HepG2 (cell line): Measurements from ENCODE around the gene ZSWIM5. TPM values are rescaled to one million over a fixed set of nuclear protein-coding genes. Genes with fewer than 3 reads are reported as not detected.

ENCODE experiments used
- ATAC-seq: fragments of 200-7000 bp; cut with Tn5 transposase; 3 replicates; pipeline ENCODE4 v1.9.1; 2020; ENCODE audit warnings: mild to moderate bottlenecking, moderate library complexity
- BruUV-seq: library from RNA; stranded (reverse); fragments of 400-500 nt; replicated peaks from 2 replicates; lab custom pipeline; 2021; lab: Mats Ljungman, UMichigan
- CTCF ChIA-PET: fragments of 300-600 bp; formaldehyde crosslinking; extraction: SDS; loops from one replicate; lab custom pipeline; 2021; ENCODE audit warnings: low total read pairs, inconsistent platforms, low intra/inter-chr PET ratio; lab: Yijun Ruan, JAX
- POLR2A ChIA-PET: fragments of 350-600 bp; sonication (Branson Sonifier 250); formaldehyde crosslinking; loops from one replicate; lab custom pipeline; 2020; ENCODE audit warnings: antibody characterized with exemption, inconsistent platforms; lab: Yijun Ruan, JAX
- DNase-seq: peaks from one replicate; pipeline ENCODE4 v3.0.0-alpha.2; 2015; ENCODE audit warnings: low spot score
- FAIRE-seq: peaks from 3 replicates; lab custom pipeline; 2011; peaks lifted over from hg19 to GRCh38; lab: Jason Lieb, UNC
- H2AFZ ChIP-seq: one replicate; pipeline ENCODE4 v1.6.1; 2011; ENCODE audit warnings: low read length, inconsistent platforms
- H3K27ac ChIP-seq: fragments of 300-600 bp; 3 replicates; pipeline ENCODE4 v1.8.0; 2011; ENCODE audit warnings: mixed run types, mild to moderate bottlenecking, mixed read lengths, low read length, inconsistent platforms; ENCODE audit not compliant: insufficient read depth; ENCODE audit errors: extremely low read length
- H3K27me3 ChIP-seq, 2 experiments: fragments of 200-600 bp in 1 of 2; 2 replicates in 1 of 2; 3 replicates in 1 of 2; pipeline versions ENCODE4 v1.6.0 to v1.8.0; 2011; ENCODE audit warnings: low read length in 2 of 2, mild to moderate bottlenecking in 2 of 2, moderate library complexity in 2 of 2, inconsistent platforms in 1 of 2; ENCODE audit not compliant: insufficient read depth in 2 of 2, control insufficient read depth in 1 of 2
- H3K36me3 ChIP-seq, 2 experiments: fragments of 200-600 bp in 1 of 2; replicated peaks in 1 of 2; 2 replicates in 1 of 2; 3 replicates in 1 of 2; pipeline versions ENCODE4 v1.5.1 to v1.8.0; 2011; ENCODE audit warnings: low read length in 2 of 2, inconsistent platforms in 1 of 2; ENCODE audit not compliant: insufficient read depth in 2 of 2, control insufficient read depth in 1 of 2
- H3K4me1 ChIP-seq: 2 replicates; pipeline ENCODE4 v1.5.1; 2012; ENCODE audit warnings: low read length, inconsistent platforms; ENCODE audit not compliant: insufficient read depth
- H3K4me2 ChIP-seq: 2 replicates; pipeline ENCODE4 v1.6.0; 2011; ENCODE audit warnings: low read depth, low read length, inconsistent platforms
- H3K4me3 ChIP-seq, 3 experiments: fragments of 200-600 bp in 1 of 3; sonication (generic), shearing (Covaris generic) in 1 of 3; replicated peaks in 1 of 3; 2 replicates each; pipeline ENCODE4 v1.5.1; 2011 to 2016; ENCODE audit warnings: low read length in 3 of 3, inconsistent platforms in 2 of 3, low read depth in 2 of 3, mild to moderate bottlenecking in 2 of 3, control low read depth in 1 of 3, mixed read lengths in 1 of 3; ENCODE audit not compliant: insufficient read depth in 1 of 3
- H3K79me2 ChIP-seq: one replicate; pipeline ENCODE4 v1.6.1; 2011; ENCODE audit warnings: low read length, inconsistent platforms; ENCODE audit not compliant: insufficient read depth
- H3K9ac ChIP-seq: 2 replicates; pipeline ENCODE4 v1.6.0; 2011; ENCODE audit warnings: mild to moderate bottlenecking, low read depth, low read length, inconsistent platforms; ENCODE audit not compliant: insufficient read depth
- H3K9me3 ChIP-seq: 2 replicates; pipeline ENCODE4 v1.5.1; 2012; ENCODE audit warnings: mild to moderate bottlenecking, low read length
- H4K20me1 ChIP-seq: 2 replicates; pipeline ENCODE4 v1.6.0; 2011; ENCODE audit warnings: inconsistent platforms, mild to moderate bottlenecking, low read length, moderate library complexity; ENCODE audit not compliant: insufficient read depth
- FOXO1 ChIP-seq: sonication (generic); formaldehyde crosslinking; IDR thresholded peaks from 2 replicates; pipeline ENCODE4 v1.4.0; 2020; ENCODE audit warnings: missing genetic modification reagents
- FOXO4 ChIP-seq: sonication (generic); formaldehyde crosslinking; conservative IDR thresholded peaks from 2 replicates; pipeline ENCODE4 v1.8.1; 2023; ENCODE audit warnings: missing genetic modification reagents
- FOXP4 ChIP-seq: sonication (generic); formaldehyde crosslinking; IDR thresholded peaks from 2 replicates; pipeline ENCODE4 v1.4.0; 2020; ENCODE audit warnings: missing genetic modification reagents
- FUBP1 ChIP-seq: sonication (generic); formaldehyde crosslinking; IDR thresholded peaks from 2 replicates; pipeline ENCODE4 v1.5.1; 2020; ENCODE audit warnings: missing genetic modification reagents, mild to moderate bottlenecking, borderline replicate concordance
- GFI1 ChIP-seq: sonication (generic); formaldehyde crosslinking; IDR thresholded peaks from 2 replicates; pipeline ENCODE4 v1.5.0; 2020; ENCODE audit warnings: missing genetic modification reagents, mild to moderate bottlenecking, borderline replicate concordance
- NFYB ChIP-seq: sonication (generic); formaldehyde crosslinking; IDR thresholded peaks from 2 replicates; pipeline ENCODE4 v1.4.0; 2020; ENCODE audit warnings: missing genetic modification reagents
- PHF5A ChIP-seq: IDR thresholded peaks from one replicate; pipeline ENCODE4 v1.6.1; 2018; ENCODE audit warnings: low read depth, missing genetic modification reagents; ENCODE audit not compliant: unreplicated experiment
- SP5 ChIP-seq: IDR thresholded peaks from 2 replicates; pipeline ENCODE4 v1.6.1; 2016; ENCODE audit warnings: low read depth, borderline replicate concordance
- ZBTB39 ChIP-seq: sonication (generic); formaldehyde crosslinking; IDR thresholded peaks from 2 replicates; pipeline ENCODE4 v1.5.0; 2020; ENCODE audit warnings: missing genetic modification reagents
- ZNF34 ChIP-seq: sonication (generic); formaldehyde crosslinking; IDR thresholded peaks from 2 replicates; pipeline ENCODE4 v1.4.0; 2020; ENCODE audit warnings: mild to moderate bottlenecking, missing genetic modification reagents, borderline replicate concordance
- ZNF570 ChIP-seq: sonication (generic); formaldehyde crosslinking; IDR thresholded peaks from 2 replicates; pipeline ENCODE4 v1.4.0; 2020; ENCODE audit warnings: mild to moderate bottlenecking, missing genetic modification reagents, borderline replicate concordance
- ZNF83 ChIP-seq: sonication (generic); formaldehyde crosslinking; IDR thresholded peaks from 2 replicates; pipeline ENCODE4 v1.4.0; 2020; ENCODE audit warnings: missing genetic modification reagents, mild to moderate bottlenecking, borderline replicate concordance
- WGBS: methylation state at CpG from one replicate; pipeline ENCODE4 v1.1.6; 2017; ENCODE audit warnings: low lambda C conversion rate; 5-methylcytosine and 5-hydroxymethylcytosine counted together
- in situ Hi-C: cut with HindIII; loops from 2 replicates; pipeline ENCODE4 v1.10.0; 2017; ENCODE audit warnings: low pct_unique_long_range_greater_than_20kb; ENCODE audit not compliant: extremely low pct_ligation_motif_present
- intact Hi-C: fragments of 100-400 bp; cut with micrococcal nuclease; formaldehyde crosslinking; loops from one replicate; pipeline ENCODE4 v1.10.0; 2022; ENCODE audit not compliant: unreplicated experiment
- polyA plus RNA-seq, 8 experiments: library from polyadenylated mRNA; depleted of rRNA in 3 of 8; stranded (reverse) in 7 of 8; unstranded in 1 of 8; fragments of >200 nt; fragmentation: Illumina TruSeq in 4 of 8; extraction: Trizol in 4 of 8; gene quantifications; 2 replicates each; pipeline versions ENCODE4 v1.2.1 to v1.2.3, GENCODE V29; 2011 to 2016; ENCODE audit warnings: low read depth in 4 of 8, missing spikeins in 1 of 8, mixed read lengths in 1 of 8; ENCODE audit not compliant: insufficient read depth in 1 of 8
- total RNA-seq, 5 experiments: library from RNA; depleted of rRNA; stranded (reverse); fragments of >200 nt; fragmentation: Illumina TruSeq; extraction: Trizol; gene quantifications; 2 replicates each; pipeline ENCODE4 v1.2.3, GENCODE V29; 2016; ENCODE audit warnings: low read depth in 1 of 5

Gene ZSWIM5
- total and polyA plus RNA-seq, 2 of the 13 experiments (the other 11 are each of a cell fraction or from before 2014, with no cell fraction given) = 11.0 to 20.6 TPM

GRCh38 chr1:45155423-45155822 is 51.0 kb downstream of the ZSWIM5 start:
- intact Hi-C loops = no loop called here
- no peak overlapping the region for H3K9ac ChIP-seq
- TF ChIP-seq NFYB (CRISPR knock-in tag) = no peak
- no peak for TF ChIP-seq PHF5A (CRISPR knock-in tag)
- TF ChIP-seq ZNF34 (CRISPR knock-in tag) = no peak
- no peak for TF ChIP-seq FUBP1 (CRISPR knock-in tag)
- TF ChIP-seq SP5 (CRISPR knock-in tag) = no peak
- no peak for TF ChIP-seq ZBTB39 (CRISPR knock-in tag)
- TF ChIP-seq FOXO1 (CRISPR knock-in tag) = no peak
- TF ChIP-seq FOXO4 (CRISPR knock-in tag) = no peak
- no peak for TF ChIP-seq ZNF570 (CRISPR knock-in tag)
- TF ChIP-seq ZNF83 (CRISPR knock-in tag) = no peak
- no peak for TF ChIP-seq FOXP4
- no peak for TF ChIP-seq GFI1 (CRISPR knock-in tag)
- H3K9me3 ChIP-seq = no peaks in the 10 kb centered on the region
- H3K4me1 ChIP-seq = no peaks in the 10 kb centered on the region
- peaks cover 52% of the 10 kb centered on the region for H3K79me2 ChIP-seq
- H3K36me3 ChIP-seq = no peaks in the 10 kb centered on the region
- no peak overlapping the region for H3K27ac ChIP-seq
- CTCF ChIA-PET = no interaction called here
- no peak overlapping the region for H3K4me3 ChIP-seq
- H4K20me1 ChIP-seq = no peaks in the 10 kb centered on the region
- no peaks in the 10 kb centered on the region for H3K27me3 ChIP-seq
- in situ Hi-C loops = no loop called here
- no TSS peak for BruUV-seq
- ATAC-seq (no peak), FAIRE-seq (no peak), DNase-seq (no peak)
- WGBS = 99% methylated on average over 7 of the region's 7 CpGs
- POLR2A ChIA-PET = no interaction called here
- no peak overlapping the region for H2AFZ ChIP-seq
- no peak overlapping the region for H3K4me2 ChIP-seq
